Pancreas (tissue), 10 donors: ENCODE data around the gene LRCOL1. TPM values are rescaled to one million over a fixed set of nuclear protein-coding genes. Genes with fewer than 3 reads are reported as not detected.

ENCODE experiments used
- ATAC-seq, 4 donors: fragments of 200-7000 bp; cut with Tn5 transposase; one replicate each; pipeline versions ENCODE4 v1.8.0 to v1.9.1; 2020; ENCODE audit warnings: mild to moderate bottlenecking in 4 of 4, moderate library complexity in 4 of 4
- DNase-seq, 6 donors: peaks; one replicate each; pipeline ENCODE4 v3.0.0-alpha.2; 2020
- FAIRE-seq: peaks from 2 replicates; lab custom pipeline; 2012; peaks lifted over from hg19 to GRCh38; lab: Jason Lieb, UNC
- H3K27ac ChIP-seq, 4 donors: fragments of 200-600 bp; sonication (generic); 1 replicate in 3 of 4; 2 replicates in 1 of 4; pipeline versions ENCODE4 v1.5.0 to v1.8.0; 2020
- H3K27me3 ChIP-seq, 4 donors: fragments of 200-600 bp; one replicate each; pipeline ENCODE4 v1.8.0; 2021
- H3K36me3 ChIP-seq, 3 donors: fragments of 200-600 bp; sonication (generic) in 1 of 3; one replicate each; pipeline versions ENCODE4 v1.5.0 to v1.8.0; 2020 to 2021
- H3K4me1 ChIP-seq, 3 donors: fragments of 200-600 bp; one replicate each; pipeline ENCODE4 v1.8.0; 2021
- H3K4me3 ChIP-seq, 4 donors: fragments of 200-600 bp; sonication (generic) in 2 of 4; one replicate each; pipeline versions ENCODE4 v1.5.0 to v1.8.0; 2020 to 2021
- H3K9me3 ChIP-seq, 4 donors: fragments of 200-600 bp; one replicate each; pipeline ENCODE4 v1.8.0; 2021
- WGBS, 2 donors: extraction: QIAGEN DNeasy Blood & Tissue Kit; methylation state at CpG; one replicate each; pipeline ENCODE4 v1.1.7; 2013; 5-methylcytosine and 5-hydroxymethylcytosine counted together
- intact Hi-C, 3 donors: fragments of 100-400 bp; cut with DNase I; formaldehyde crosslinking; loops; one replicate each; pipeline versions ENCODE4 v1.11.1 to v1.14.2; 2022
- polyA plus RNA-seq, 2 donors: library from polyadenylated mRNA; stranded (reverse); fragments of 200-250 nt; gene quantifications; one replicate each; pipeline ENCODE4 v1.2.3, GENCODE V29; 2013
- total RNA-seq, 6 donors: library from RNA; stranded (reverse); fragmentation: NEBNext Ultra II Directional in 4 of 6; extraction: Animal tissue kit (Norgen Biotek cat#: 25700) in 4 of 6; gene quantifications; one replicate each; pipeline versions ENCODE4 v1.2.1 to v1.2.4, GENCODE V29; 2021 to 2023
- TF ChIP-seq, protein P1 (sequence below), 4 donors: fragments of 200-600 bp; sonication (generic) in 3 of 4; IDR thresholded peaks; one replicate each; pipeline versions ENCODE4 v1.5.0 to v1.8.0; 2021; ENCODE audit warnings: antibody characterized with exemption in 4 of 4
- donor health status: healthy with polysubstance abuse.
- donor health status: DM: no; HTN: no; CAD: no; lungs with moderate emphysema.
- donor health status: DM: no; HTN: no; CAD: no.
- donor health status: control.
- donor health status: control.
- donor health status: Bipolar disorder and iron deficiency.
- donor health status: DM: yes; HTN: yes; CAD: no.
- donor health status: DM: no; HTN: no; CAD: no.
- donor health status: DM: no; HTN: no; CAD: no.
- donor health status: DM: yes; HTN: yes; CAD: no.

LRCOL1 gene
- total and polyA plus RNA-seq, 8 donors: 0.21 TPM; not detected in 7

DNA sequence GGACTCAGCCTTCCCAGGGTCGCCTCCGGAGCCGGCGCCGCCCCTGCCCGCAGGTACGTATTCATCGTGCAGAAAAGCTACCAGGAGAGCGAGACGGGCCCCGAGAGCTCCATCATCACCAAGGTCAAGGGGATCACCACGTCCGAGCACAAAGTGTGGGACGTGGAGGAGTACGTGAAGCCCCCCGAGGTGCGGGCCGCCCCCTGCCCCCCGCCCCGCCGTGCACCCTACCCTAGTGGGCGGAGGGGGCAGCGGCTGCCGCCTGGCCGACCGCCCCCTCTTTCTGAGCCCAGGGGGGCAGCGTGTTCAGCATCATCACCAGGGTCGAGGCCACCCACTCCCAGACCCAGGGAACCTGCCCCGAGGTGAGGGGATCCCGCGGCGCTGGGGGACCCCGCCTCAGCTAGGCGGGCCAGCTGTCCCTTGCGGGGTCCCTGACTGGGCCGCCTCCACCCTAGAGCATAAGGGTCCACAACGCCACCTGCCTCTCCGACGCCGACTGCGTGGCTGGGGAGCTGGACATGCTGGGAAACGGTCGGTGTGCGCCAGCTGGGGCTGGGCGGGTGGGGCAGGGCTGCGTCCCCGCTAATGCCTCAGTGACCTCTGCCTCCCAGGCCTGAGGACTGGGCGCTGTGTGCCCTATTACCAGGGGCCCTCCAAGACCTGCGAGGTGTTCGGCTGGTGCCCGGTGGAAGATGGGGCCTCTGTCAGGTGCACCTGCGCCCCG is 9.2 kb upstream of the LRCOL1 start:
- H3K27me3 ChIP-seq: peaks cover 0 to 33% (median 15%) of the 10 kb centered on the region in 4 donors
- H3K27ac ChIP-seq: no peak overlapping the region
- FAIRE-seq: no peak
- no peak overlapping the region for H3K4me3 ChIP-seq
- DNase-seq: peak in 2 of 6 donors; percentile 61 to 69
- ATAC-seq: no peak
- intact Hi-C loops: loop anchor here in 1 of 3 donors (5.0 to 10.0 kb wide), 2 partner anchors 215 to 467 kb away; no protein-coding TSS in a partner anchor
- H3K4me1 ChIP-seq: no peaks in the 10 kb centered on the region
- 10 to 13% methylated on average over 28 to 53 of the region's 53 CpGs for WGBS, 2 donors
- TF ChIP-seq, protein P1, sequence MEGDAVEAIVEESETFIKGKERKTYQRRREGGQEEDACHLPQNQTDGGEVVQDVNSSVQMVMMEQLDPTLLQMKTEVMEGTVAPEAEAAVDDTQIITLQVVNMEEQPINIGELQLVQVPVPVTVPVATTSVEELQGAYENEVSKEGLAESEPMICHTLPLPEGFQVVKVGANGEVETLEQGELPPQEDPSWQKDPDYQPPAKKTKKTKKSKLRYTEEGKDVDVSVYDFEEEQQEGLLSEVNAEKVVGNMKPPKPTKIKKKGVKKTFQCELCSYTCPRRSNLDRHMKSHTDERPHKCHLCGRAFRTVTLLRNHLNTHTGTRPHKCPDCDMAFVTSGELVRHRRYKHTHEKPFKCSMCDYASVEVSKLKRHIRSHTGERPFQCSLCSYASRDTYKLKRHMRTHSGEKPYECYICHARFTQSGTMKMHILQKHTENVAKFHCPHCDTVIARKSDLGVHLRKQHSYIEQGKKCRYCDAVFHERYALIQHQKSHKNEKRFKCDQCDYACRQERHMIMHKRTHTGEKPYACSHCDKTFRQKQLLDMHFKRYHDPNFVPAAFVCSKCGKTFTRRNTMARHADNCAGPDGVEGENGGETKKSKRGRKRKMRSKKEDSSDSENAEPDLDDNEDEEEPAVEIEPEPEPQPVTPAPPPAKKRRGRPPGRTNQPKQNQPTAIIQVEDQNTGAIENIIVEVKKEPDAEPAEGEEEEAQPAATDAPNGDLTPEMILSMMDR (IDR thresholded peaks at IDR 0.05): no peak
- no peaks in the 10 kb centered on the region for H3K9me3 ChIP-seq
- no peaks in the 10 kb centered on the region for H3K36me3 ChIP-seq

DNA sequence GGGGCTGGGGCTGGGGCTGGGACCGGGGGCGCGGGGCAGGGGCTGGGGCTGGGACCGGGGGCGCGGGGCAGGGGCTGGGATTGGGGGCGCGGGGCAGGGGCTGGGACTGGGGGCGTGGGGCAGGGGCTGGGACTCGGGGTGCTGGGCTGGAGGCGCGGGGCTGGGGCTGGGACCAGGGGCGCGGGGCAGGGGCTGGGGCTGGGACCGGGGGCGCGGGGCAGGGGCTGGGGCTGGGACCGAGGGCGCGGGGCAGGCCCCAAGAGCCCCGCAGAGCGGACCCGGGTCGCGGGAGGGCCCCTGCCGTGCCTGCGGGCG is 8.6 kb upstream of the LRCOL1 start:
- Histone ChIP-seq H3K27ac (no peak overlapping the region), H3K36me3 (no peaks in the 10 kb centered on the region), H3K4me1 (no peaks in the 10 kb centered on the region), H3K9me3 (no peaks in the 10 kb centered on the region), H3K27me3 (peaks cover 0 to 33% (median 15%) of the 10 kb centered on the region in 4 donors), H3K4me3 (no peak overlapping the region)
- intact Hi-C loops: loop anchor here in 1 of 3 donors (5.0 kb wide), 1 partner anchor 467 kb away; no protein-coding TSS in a partner anchor
- TF ChIP-seq, protein P1 (IDR thresholded peaks at IDR 0.05): no peak
- no peak for ATAC-seq
- DNase-seq: peak in 1 of 6 donors; percentile 55
- FAIRE-seq: no peak
- WGBS, 2 donors: 3 to 8% methylated on average over 13 to 28 of the region's 28 CpGs

DNA sequence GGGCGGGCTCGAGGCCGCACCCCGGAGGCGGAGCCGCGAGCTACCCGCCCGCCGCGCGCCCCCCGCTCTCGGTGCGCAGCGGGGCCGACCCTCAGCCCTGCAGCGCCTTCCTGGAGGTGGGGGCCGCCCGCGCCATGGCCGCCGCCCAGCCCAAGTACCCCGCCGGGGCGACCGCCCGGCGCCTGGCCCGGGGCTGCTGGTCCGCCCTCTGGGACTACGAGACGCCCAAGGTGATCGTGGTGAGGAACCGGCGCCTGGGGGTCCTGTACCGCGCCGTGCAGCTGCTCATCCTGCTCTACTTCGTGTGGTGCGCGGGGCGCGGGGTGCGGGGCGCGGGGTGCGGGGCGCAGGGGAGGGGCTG is 8.3 kb upstream of the LRCOL1 start, which contains the start of gene P2RX2:
Gene P2RX2 (plus strand): TSS at position 94 of the 361 bp plus-strand sequence. CDS start 41 bp downstream, at position 135.
- TF ChIP-seq, protein P1 (IDR thresholded peaks at IDR 0.05): no peak
- WGBS, 2 donors: 3 to 4% methylated on average over 17 to 49 of the region's 49 CpGs
- no peak for FAIRE-seq
- H3K36me3 ChIP-seq: no peaks in the 10 kb centered on the region
- no peaks in the 10 kb centered on the region for H3K4me1 ChIP-seq
- ATAC-seq: no peak
- H3K27me3 ChIP-seq: peaks cover 0 to 33% (median 15%) of the 10 kb centered on the region in 4 donors
- H3K4me3 ChIP-seq: peak within 1 kb of the TSS in 2 of 4 donors; percentile 14 to 37
- H3K27ac ChIP-seq: no peak within 1 kb of the TSS
- peak in 2 of 6 donors; percentile 62 to 69 for DNase-seq
- intact Hi-C loops: loop anchor here in 1 of 3 donors (5.0 kb wide), 1 partner anchor 466 kb away; no protein-coding TSS in a partner anchor
- H3K9me3 ChIP-seq: no peaks in the 10 kb centered on the region

DNA sequence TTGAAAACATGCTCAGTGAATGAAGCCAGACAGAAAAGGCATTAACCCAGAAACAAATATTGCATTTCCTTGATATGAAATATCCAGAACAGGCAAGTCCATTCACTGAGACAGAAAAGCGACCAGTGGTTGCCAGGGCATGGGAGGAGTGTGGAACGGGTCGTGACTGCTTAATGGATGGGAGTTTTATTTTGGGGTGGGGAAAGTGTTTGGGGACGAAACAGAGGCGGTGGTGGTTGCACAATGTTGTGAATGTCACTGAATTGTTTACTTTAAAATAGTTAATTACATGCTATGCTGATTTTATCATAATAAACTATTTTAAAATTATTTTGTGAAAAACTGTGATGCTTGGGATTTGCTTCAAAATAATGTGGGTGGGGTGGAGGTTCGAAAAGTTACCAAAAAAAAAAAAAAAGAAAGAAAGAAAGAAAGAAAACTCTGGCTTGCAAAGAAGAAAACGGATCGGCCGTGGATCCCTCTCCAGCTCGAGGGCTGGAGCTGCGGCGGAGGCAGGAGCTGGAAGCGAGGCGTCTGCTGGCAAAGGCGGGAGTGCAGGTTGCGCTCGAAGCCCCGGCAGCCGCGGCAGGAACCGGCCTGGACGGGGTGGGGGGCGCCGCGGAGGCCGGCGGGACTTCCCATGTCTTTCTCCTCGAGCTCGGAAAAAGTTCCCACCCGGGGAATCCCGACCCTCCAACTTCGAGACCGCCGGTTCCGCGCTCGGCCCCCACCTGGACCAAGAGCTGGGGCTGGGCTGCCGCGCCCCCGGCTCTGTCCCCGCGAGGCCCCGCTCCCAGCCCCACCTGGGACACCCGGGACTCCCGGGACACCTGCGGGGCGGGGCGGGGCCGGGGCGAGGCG is 7.7 kb upstream of the LRCOL1 start:
- intact Hi-C loops: loop anchor here in 1 of 3 donors (5.0 kb wide), 1 partner anchor 466 kb away; no protein-coding TSS in a partner anchor
- Histone ChIP-seq H3K27me3 (peaks cover 0 to 33% (median 15%) of the 10 kb centered on the region in 4 donors), H3K4me1 (no peaks in the 10 kb centered on the region), H3K36me3 (no peaks in the 10 kb centered on the region), H3K4me3 (peak overlapping the region in 2 of 4 donors; percentile 14 to 37), H3K9me3 (no peaks in the 10 kb centered on the region), H3K27ac (no peak overlapping the region)
- ATAC-seq (peak in 2 of 4 donors; percentile 9 to 51), DNase-seq (peak in 2 of 6 donors; percentile 51 to 55), FAIRE-seq (no peak)
- 6 to 7% methylated on average over 28 to 51 of the region's 51 CpGs for WGBS, 2 donors
- TF ChIP-seq, protein P1 (IDR thresholded peaks at IDR 0.05): no peak
